Stimulated activated CD8-positive, alpha-beta memory T cell treated with anti-CD3 and anti-CD28 coated beads, Interleukin-15, amount 100 ng/mL, for 24 hours (primary cell): ENCODE measurements around the gene ZDHHC17.
"Not testable (repeated sequence)": the region's sequence is repeated elsewhere in the genome, so short reads cannot be mapped to it uniquely, and the experiment has no call there.

Experiments used
- DNase-seq: peaks from one replicate; pipeline ENCODE4 v3.0.0-alpha.2; 2020; ENCODE audit warnings: low read depth

ZDHHC17 gene

DNA sequence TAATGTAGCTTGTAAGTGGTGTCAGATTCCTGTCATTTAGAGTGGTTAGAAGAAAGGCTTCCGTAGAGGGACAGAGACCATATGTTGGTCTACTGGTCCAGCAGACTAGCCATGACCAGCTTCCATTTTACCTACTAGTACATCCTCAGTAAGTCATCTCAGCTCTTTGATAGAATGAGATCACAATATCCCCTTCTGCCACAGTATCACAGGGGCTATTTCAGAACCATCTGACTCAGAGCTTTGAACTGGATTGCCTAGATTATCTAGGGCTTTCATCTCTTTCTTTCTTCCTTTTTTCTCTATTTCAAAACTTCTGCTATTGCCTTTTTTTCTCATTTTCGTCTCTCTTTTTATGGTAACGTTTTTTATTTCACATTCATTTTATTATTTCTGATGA is 4.7 kb downstream of the ZDHHC17 start:
- no peak for DNase-seq

DNA sequence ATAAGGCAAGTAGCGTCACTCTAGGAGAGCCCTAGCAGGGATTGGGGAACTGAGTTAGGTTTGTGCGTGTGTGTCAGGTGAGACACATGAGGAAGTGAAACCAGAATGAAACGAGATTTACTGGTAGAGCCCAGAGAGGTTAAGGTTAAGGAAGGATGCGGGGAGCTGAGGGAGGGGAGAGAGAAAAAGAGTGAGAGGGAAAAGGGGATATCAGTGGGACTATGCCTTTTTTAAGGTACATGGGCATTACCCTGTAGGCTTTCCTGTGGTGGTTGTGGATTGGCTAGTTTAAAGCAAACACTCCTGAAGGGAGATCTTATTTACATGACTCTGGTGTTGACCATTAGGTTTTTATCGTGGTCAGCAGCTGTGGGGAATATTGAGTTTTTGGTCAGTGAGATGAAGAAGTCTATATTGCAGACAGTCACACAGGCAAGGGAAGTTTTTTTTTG is 13.9 kb downstream of the ZDHHC17 start:
- no peak for DNase-seq

DNA sequence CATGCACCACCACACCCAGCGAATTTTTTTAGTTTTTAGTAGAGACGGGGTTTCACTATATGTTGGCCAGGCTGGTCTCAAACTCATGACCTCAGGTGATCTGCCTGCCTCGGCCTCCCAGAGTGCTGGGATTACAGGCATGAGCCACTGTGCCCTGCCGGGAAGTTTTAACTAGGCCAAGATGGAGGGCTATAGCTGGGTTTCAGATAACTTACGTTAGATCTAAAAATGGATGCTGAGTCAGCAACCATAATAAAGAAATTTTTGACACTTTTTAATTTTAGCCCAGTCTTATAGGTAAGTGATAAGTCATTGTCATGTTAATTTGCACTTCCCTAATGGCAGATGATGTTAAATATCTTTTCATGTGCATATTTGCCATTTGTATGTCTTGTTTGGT is 14.4 kb downstream of the ZDHHC17 start:
- no peak for DNase-seq

DNA sequence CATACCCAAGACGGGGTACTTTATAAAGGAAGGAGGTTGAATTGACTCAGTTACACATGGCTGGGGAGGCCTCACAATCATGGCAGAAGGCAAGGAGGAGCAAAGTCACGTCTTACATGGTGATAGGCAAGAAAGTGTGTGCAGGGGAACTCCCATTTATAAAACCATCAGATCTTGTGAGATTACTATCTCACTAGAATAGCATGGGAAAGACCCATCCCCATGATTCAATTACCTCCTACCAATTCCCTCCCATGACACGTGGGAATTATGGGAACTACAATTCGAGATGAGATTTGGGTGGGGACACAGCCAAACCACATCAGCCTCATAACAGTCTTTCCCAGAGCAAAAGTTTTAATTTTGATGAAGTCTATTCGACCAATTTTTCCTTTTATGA is 15.4 kb downstream of the ZDHHC17 start:
- not testable (repeated sequence) for DNase-seq

DNA sequence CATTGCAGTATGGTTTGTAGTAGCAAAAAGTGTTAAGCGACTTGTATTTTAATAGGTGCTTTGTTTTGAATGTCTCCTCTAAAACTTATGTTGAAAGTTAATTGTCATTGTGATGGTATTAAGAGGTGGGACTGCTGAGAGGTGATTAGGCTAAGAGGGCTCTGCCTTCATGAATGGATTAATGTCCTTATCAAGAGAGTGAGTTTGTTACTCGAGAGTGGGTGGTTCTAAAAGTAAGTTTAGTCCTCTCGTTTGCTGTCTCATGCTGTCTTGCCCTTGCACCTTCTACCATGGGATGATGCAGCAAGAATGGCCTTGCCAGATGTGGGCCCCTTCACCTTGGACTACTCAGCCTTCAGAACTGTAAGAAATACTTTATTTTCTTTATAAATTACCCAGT is 17.4 kb downstream of the ZDHHC17 start:
- DNase-seq: no peak

DNA sequence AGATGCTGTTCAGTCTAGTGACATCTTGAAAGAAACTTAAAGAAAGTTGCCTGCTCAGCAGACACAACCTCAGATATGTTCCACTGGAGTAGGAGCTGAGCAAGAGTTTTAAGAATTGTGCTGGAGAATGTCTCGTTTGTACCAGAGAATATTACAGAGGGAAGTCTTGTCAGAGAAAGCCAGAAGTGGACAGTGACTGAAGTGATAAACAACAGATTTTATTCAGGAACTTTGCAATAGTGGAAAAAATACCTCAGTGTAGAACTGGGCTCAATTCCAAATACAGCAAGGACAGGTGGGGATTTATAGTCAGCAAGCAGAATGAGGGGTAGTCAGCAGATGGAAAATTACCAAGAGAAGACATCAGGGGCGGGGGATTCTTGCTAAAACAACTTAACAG is 18.6 kb downstream of the ZDHHC17 start:
- no peak for DNase-seq

DNA sequence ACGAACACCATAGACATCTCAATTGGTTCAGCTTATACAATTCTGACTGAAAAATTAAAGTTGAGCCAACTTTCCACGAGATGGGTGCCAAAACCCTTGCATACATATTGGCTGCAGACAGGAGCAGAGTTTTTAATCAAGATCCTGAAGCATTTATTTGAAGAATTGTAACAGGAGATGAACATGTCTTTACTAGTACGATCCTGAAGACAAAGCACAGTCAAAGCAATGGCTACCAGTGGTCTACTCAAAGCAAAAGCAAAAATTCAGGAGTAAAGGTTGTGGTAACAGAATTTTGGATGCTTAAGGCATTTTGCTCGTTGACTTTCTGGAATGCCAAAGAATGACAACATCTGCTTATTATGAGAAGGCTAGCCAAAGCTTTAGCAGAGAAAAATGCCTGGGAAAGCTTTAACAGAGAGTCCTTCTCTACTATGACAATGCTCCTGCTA is 20.7 kb downstream of the ZDHHC17 start:
- DNase-seq: no peak

DNA sequence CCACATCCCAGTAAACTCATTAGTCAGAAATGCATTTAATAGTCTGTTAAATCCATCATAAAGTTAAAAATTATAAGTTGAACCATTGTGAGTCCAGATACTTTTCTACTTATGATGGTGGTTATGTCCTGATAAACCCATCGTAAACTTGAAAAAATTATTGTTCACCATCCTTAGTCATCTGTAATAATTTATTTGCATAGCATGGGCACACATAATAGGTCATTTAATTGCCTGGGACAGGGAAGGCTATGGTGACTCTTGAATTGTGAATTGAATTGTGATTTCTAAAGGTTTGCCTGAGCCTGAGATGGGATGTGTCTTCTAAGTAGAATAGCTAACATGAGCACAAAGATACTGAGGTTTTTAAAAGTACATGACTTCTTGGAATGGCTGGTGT is 21.5 kb downstream of the ZDHHC17 start:
- DNase-seq: no peak

DNA sequence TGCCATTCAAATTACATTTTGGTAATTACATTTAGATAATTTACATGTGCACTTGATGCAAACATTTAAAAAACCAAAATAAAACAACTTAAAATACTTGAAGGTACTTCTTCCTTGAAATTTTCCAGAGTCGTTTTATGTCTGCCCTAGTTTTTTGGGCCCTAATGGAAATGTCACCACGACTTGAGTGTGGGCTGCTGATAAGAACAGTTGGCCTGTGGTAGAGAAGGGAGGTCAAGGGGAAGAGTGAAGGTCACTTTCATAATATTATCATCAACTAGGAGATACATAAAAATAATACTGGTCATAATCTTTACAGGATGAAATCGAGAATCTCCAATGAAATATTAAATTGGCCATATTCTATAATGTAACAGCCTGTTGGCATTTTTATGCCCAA is 23.1 kb downstream of the ZDHHC17 start:
- DNase-seq: no peak

DNA sequence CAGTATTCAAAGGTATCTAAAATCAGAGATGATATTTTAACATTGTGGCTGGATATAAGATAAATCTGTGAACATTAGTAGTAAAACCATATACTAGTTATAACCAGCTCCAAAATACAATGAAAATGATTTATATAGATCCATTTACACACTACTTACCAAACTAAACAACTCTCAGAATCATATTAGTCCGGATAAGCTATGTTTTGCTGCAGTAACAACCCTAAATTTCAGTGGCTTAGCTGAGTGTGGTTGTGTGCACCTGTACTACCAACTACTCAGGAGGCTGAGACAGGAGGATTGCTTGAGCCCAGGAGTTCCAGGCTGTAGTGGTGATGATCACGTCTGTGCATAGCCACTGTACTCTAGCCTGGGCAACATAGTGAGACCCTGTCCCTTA is 23.8 kb downstream of the ZDHHC17 start:
- DNase-seq: no peak

DNA sequence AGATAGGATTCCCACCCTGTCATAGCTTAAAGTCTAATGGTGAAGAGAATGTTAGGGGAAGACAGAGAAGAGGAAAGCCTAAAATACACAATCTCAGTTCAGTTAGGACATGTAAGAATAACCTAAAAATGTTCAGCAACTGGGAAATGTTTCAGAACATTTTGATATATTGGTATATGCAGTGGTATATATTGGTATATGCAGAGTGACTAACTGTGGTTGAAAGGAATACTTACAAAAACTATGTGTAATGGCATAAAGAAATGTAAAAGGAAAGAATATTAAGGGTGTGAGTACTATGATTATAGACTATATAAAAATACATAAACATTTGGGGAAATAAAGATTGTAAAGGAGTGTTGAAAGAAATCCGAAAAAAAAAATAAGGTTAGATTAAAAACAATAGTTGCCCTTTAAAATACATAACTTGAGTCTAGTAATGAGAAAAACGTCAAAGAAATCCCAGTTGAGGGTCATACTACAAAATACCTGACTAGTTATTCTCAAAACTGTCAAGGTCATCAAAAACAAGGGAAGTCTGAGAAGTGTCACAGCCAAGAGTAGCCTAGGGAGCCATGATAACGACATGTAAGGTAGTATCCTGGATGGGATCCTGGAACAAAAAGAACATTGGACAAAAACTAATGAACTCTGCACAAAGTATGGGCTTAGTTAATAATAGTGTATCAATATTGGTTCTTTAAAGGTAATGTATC is 25.6 kb downstream of the ZDHHC17 start:
- no peak for DNase-seq

DNA sequence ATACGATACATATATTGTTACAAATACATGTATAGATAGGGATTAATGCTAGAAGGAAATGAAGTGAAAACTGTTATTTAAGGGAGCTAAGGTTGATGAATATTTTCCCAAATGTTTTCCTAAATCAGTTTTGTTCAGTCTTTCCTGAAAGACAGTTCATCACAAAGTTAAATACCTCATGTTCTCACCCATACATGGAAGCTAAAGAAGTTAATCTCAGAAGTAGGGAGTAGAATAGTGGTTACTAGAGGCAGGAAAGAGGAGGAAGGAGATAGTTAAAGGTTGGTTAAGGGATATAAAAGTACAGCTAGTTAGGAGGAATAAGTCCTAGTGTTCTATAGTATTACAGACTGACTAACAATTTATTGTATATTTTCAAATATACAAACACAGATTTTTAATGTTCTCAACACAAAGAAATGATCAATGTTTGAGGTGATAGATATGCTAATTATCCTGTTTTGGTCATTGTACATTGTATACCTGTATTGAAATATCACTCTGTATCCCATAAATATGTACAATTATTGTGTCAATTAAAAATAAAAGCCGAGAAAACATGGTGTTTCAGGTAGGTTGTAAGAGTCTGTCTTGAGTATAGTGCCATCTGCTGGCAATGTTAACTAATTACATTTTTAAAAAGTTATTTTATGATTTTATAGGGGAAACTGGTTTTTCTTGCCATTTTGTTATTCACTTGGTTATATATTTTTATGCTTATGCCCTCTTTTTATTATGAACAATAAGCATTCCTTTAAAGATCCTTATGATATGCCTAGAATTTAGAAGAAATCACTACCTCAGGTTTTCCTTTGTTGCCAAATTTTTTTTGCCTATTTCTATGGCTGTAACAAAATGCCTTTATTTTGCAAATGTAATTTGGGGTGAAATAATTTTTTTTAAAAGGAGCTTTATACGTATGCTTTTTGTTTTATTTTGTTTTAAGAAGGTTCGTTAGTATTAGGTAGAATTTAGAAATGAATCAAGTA is 26.9 kb downstream of the ZDHHC17 start:
- no peak for DNase-seq

DNA sequence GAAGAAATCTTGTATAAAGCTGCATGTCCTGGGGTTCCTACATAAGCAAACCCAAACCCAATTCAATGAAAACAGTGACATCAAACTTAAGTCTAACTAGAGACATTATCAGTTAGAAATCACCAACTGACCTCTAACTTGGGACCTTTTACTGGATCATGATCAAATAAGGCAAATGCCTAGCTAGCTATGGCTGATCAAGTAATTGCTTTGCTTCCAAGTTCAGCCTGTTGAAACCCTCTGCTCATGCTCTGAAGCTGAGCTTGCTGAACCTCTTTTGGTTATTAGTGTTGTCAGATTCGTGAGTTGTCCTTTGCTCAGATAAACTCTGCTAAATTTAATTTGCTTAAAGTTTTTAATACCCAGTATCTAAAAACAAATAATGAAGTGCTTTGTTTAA is 28.9 kb downstream of the ZDHHC17 start:
- DNase-seq: no peak

DNA sequence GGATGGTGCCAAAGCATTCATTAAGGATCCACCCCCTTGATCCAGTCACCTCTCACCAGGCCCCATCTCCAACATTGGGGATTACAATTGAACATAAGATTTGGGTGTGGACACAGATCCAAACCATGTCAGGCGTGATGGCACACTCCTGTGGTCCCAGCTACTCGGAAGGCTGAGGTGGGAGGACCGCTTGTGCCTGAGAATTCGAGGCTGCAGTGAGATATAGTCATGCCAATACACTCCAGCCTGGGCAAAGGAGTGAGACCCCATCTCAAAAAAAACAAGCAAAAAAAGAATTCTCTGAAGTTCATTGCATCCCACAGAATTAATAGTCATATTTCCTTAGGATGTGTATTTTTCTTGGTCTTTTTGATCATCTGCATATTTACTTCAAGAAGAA is 34.9 kb downstream of the ZDHHC17 start:
- DNase-seq: no peak

DNA sequence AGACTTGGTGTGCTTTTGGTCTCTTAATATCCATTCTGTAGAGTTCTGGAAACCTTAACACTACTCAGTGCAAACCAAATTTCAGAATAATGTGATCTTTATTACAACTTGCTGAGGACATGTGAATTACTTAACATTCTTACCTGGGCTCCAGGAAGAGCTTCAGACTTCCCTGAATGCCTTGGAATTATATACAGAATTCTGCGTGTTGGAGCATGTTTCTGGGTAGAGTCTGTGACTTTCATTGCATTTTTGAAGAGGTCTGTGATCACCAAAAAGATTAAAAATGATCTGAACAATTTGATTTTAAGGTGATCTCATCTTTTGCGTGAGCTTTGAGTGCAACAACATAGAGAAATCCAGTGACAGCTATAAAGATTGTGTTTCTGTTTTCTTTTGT is 35.4 kb downstream of the ZDHHC17 start:
- DNase-seq: no peak

DNA sequence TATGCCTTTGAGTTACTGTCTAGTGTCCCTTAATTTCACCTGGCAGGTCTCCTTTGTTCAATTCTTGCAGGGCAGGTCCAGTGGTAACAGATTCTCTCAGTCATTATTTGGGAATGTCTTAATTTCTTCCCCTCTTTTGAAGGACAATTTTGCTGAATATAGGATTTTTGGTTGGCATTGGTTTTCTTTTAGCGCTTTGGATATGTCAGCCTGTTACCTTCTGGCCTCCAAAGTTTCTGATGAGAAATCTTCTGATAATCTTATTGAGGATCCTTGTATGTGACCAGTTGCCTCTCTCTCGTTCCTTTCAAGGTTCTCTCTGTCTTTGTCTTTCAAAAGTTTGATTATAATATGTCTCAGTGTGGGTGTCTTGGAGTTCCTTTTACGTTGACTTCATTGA is 38.1 kb downstream of the ZDHHC17 start:
- DNase-seq: no peak

DNA sequence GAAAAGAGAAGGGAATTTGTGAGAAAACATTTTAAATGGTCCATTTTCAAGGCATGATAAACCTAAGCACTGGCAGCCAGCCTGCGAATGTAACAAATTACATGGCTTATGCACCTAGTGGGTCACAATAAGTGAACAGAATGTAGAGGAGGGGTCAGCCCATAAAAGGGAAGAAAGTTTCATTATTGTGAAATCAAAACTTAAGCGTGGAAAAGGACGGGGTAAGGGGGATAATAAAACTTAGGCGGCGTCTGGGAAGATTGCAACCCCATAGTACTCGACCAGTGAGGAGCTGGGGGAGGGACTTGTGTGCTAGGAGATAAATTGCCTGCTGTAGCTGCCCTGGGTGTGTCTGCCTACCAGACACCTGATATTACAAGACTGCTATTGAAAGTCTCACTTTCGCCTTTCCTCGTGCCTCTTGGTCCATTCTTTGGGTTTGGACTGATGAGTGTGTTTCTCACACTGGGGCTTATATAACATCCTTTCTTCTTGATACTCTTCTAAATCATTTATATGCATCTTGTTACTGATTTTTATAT is 40.6 kb downstream of the ZDHHC17 start:
- DNase-seq: no peak

DNA sequence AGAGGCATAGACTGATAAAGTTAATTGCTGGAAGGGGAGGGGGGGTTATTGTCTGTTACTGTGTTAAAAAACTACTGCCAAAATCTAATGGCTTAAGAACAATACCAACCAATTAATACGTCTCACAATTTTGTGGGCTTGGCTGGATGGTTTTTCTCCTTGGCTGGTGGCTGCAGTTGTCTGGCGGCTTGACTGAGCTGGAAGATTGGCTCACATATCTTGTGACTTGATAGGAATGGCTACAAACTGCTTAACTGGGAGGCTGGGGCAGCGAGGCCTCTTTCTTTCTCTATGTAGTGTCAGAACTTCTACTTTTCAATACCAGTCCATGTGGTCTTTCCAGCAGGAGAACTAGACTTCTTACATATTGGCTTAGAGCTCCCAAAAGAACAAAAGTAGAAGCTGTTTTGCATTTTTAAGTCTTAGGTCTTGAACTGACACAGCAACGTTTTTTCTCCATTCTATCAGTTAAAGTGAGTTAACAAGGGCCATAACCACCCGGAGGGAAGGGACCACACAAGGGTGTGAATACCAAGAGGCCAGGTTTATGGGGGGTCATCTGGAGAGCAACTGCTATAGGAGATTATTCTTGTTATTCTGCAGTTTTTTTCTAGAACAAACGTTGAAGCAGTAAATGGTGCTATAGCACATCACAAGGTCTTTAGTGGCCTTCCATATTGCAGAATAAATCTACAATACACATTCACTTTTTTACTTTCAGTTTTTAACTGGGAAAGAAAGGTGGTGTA is 46.9 kb downstream of the ZDHHC17 start:
- no peak for DNase-seq

DNA sequence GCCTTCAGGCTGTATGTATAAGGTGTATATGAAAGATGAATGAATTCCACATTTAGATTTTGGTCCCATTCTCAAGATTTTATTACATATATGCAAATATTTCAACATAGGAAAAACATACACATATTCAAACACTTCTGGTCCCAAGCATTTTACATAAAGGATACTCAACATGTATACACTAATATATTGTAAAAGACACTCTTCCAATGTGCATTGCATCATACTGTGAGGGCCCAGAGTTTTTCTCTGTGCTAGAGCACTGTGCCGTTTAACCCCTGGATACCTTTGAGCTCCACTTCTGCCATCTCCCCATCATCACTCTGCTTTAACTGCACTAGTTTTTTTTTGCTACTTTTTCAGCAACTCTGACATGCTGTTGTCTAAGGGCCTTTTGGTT is 48.1 kb downstream of the ZDHHC17 start:
- no peak for DNase-seq

DNA sequence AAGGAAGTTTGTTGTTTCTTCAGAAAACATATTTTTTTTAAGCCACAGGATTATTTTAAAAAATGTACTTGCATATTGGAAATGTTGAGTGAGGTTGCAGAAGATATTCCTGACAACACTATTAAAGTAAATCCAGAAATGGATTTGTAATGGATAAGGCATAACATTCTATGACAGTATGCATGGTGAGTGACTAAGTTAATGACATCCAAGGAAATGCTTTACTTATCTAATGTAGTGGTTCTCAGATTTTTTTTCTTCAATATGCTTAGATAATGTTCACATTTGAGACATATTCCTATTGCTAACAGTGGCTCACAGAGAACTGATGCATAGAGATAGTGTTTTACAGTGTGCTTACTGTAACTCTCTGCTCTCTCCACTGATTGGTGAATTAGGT is 49.4 kb downstream of the ZDHHC17 start:
- DNase-seq: no peak

DNA sequence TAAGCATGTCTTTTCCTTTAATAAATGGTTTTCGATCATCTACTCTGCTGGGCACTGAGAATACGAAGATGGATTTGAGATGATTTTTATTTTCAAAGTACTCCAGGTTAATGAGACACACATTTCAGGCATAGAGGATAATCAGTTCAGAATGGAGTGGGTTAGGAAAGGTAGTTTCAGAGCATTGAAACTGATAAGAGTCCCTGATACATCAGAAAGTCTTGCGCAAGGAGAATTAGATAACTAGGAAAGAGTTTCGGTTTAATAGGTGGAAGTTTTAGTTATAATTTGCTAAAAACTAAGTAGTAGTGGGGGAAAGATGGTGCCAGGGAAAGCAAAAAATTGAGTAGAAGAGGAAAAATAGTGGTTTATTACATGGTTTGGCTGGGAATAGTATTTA is 50.1 kb downstream of the ZDHHC17 start:
- no peak for DNase-seq

DNA sequence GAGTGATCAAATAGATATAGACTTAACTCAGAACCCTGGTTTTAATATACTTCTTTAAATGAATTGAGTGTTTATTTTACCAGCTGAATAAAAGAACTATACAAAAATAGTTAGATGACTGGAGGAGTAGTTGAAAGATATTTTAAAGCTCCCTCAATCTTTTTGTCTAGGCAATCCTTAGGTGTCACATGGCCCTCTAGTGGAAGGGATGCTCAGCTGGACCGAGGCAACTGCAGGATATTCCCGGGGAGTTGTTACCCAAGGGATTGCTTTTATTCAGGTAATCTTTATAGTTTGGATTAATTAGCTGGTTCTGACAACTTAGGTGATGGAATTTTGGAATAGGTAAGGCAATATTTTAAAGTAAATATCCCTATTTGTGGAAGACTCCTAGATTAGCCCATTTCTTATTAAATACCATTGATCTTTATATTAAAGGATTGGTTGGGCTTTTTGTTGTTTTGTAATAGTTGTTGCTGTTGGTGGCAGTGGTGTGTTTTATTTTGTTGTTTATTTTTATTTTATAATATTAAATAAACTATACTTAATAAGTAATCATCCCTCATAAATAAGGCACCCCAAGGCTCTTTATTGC is 57.1 kb downstream of the ZDHHC17 start:
- DNase-seq: no peak
